ENCODE results near the gene CNTNAP5.

Gene CNTNAP5

DNA sequence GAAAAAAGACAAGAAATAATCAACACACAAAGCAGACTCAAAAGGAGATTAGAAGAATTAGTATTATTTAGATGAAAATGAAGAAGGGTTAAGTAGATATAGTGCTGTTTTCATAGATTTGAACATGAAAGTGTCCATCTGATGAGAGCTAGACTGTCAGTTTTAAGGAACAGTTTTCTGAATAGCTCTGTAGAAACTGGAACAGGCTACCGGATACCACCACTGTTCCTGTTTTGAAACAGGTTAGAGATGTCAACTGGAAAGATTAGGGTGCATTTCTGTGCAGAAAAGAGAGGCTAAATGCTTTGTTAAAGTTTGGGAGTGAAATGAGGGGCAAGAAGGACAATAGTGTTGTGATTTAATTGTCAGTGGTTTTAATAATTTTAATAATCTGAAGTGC is 908.8 kb downstream of the CNTNAP5 start:
- Histone ChIP-seq H3K79me2 (ENCODE audit: low read length) (no peaks in the 10 kb centered on the region), H3K4me3 (ENCODE audit: low read length) (no peak overlapping the region)
- no peak for TF ChIP-seq EZH2phosphoT487 (IDR thresholded peaks at IDR 0.05; ENCODE audit: low read depth)
- TF ChIP-seq, protein P1, sequence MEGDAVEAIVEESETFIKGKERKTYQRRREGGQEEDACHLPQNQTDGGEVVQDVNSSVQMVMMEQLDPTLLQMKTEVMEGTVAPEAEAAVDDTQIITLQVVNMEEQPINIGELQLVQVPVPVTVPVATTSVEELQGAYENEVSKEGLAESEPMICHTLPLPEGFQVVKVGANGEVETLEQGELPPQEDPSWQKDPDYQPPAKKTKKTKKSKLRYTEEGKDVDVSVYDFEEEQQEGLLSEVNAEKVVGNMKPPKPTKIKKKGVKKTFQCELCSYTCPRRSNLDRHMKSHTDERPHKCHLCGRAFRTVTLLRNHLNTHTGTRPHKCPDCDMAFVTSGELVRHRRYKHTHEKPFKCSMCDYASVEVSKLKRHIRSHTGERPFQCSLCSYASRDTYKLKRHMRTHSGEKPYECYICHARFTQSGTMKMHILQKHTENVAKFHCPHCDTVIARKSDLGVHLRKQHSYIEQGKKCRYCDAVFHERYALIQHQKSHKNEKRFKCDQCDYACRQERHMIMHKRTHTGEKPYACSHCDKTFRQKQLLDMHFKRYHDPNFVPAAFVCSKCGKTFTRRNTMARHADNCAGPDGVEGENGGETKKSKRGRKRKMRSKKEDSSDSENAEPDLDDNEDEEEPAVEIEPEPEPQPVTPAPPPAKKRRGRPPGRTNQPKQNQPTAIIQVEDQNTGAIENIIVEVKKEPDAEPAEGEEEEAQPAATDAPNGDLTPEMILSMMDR (IDR thresholded peaks at IDR 0.05; ENCODE audit: low read depth, low read length): no peak

DNA sequence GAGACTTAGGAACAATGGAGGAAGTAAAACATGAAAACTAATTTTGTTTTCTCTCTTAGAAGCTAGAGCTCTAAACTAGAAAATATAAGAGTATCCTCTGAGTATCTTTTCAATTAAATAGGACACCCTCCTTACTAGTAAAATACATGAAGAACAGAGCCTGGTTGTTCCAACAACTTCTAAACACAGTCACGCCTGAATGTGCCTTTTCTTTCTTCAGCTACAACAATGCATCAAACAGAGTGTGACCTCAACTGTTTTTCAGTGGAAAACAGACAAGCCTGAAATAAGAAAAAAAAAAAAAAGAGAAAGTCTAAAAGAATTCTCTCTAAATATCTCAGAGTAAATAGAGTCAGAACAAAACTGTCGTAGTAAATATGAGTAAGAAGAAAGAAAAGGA is 928.8 kb downstream of the CNTNAP5 start:
- Histone ChIP-seq H3K4me3 (ENCODE audit: low read length) (no peak overlapping the region), H2AFZ (ENCODE audit: low read depth, low read length) (no peak overlapping the region), H3K36me3 (replicated peaks; ENCODE audit: low read depth, low read length) (no peaks in the 10 kb centered on the region), H3K27ac (ENCODE audit: low read length) (no peak overlapping the region), H3K4me2 (ENCODE audit: low read length) (no peak overlapping the region), H3K4me1 (ENCODE audit: low read length) (no peaks in the 10 kb centered on the region), H3K27me3 (ENCODE audit: low read depth, low read length) (no peaks in the 10 kb centered on the region), H3K9ac (ENCODE audit: low read length) (no peak overlapping the region), H3K79me2 (ENCODE audit: low read length) (no peaks in the 10 kb centered on the region), H3K9me3 (ENCODE audit: insufficient read depth, low read length) (no peaks in the 10 kb centered on the region), H4K20me1 (ENCODE audit: insufficient read depth, low read length) (no peaks in the 10 kb centered on the region)
- TF ChIP-seq, protein P1 (IDR thresholded peaks at IDR 0.05; ENCODE audit: low read depth, low read length): no peak

More for the DNA sequence above, 908.8 kb downstream of the CNTNAP5 start:
- H3K36me3 ChIP-seq (replicated peaks; ENCODE audit: low read depth, low read length): no peaks in the 10 kb centered on the region
- H3K9ac ChIP-seq (ENCODE audit: low read length): no peak overlapping the region
- H3K27me3 ChIP-seq (ENCODE audit: low read depth, low read length): no peaks in the 10 kb centered on the region
- H3K4me2 ChIP-seq (ENCODE audit: low read length): no peak overlapping the region
- H3K4me1 ChIP-seq (ENCODE audit: low read length): no peaks in the 10 kb centered on the region
- H4K20me1 ChIP-seq (ENCODE audit: insufficient read depth, low read length): no peaks in the 10 kb centered on the region
- H3K27ac ChIP-seq (ENCODE audit: low read length): no peak overlapping the region
- no peak overlapping the region for H2AFZ ChIP-seq (ENCODE audit: low read depth, low read length)
- no peaks in the 10 kb centered on the region for H3K9me3 ChIP-seq (ENCODE audit: insufficient read depth, low read length)

DNA sequence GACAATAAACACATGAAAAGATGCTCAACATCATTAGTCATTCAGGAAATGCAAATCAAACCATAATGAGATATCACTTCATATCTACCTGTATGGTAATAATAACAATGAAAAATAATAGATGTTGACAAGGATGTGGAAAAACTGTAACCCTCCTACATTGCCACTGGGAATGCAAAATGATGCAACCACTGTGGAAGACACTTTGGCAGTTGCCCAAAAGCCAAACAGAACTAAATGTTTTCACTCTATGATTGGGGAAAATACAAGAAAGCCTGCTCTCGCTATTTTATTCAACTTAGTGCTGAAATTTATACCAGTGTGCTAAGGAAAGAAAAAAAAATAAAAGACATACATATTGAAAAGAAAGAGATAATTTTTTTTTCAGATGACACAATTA is 934.5 kb downstream of the CNTNAP5 start:
- no peak overlapping the region for H3K9ac ChIP-seq (ENCODE audit: low read length)
- no peak overlapping the region for H3K27ac ChIP-seq (ENCODE audit: low read length)
- H3K4me2 ChIP-seq (ENCODE audit: low read length): no peak overlapping the region
- no peak overlapping the region for H3K4me3 ChIP-seq (ENCODE audit: low read length)
- no peaks in the 10 kb centered on the region for H4K20me1 ChIP-seq (ENCODE audit: insufficient read depth, low read length)
- H3K79me2 ChIP-seq (ENCODE audit: low read length): no peaks in the 10 kb centered on the region
- H3K36me3 ChIP-seq (replicated peaks; ENCODE audit: low read depth, low read length): no peaks in the 10 kb centered on the region
- TF ChIP-seq, protein P1 (IDR thresholded peaks at IDR 0.05; ENCODE audit: low read depth, low read length): no peak
- TF ChIP-seq EZH2phosphoT487 (IDR thresholded peaks at IDR 0.05; ENCODE audit: low read depth): no peak
- H3K9me3 ChIP-seq (ENCODE audit: insufficient read depth, low read length): no peaks in the 10 kb centered on the region
- H3K4me1 ChIP-seq (ENCODE audit: low read length): no peaks in the 10 kb centered on the region
- H3K27me3 ChIP-seq (ENCODE audit: low read depth, low read length): no peaks in the 10 kb centered on the region
- no peak overlapping the region for H2AFZ ChIP-seq (ENCODE audit: low read depth, low read length)

DNA sequence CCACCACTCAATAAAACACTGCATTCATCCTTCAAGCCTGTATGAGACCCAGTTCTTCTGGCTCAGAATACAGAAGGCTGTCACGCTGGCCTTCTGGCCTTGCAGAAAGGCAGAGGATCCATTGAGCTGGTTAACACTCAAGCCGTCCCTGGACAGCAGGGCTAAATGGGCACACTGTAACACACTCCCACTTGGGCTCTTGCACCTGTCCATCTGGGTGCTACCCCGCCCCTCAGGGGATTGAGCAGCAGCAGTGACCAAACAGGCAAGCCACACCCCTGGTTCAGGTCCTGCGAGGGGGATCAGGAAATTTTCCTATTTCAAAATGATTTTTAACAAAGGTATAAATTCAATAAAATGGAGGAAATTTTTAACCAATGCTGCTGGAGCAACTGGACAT is 936.0 kb downstream of the CNTNAP5 start:
- Histone ChIP-seq H3K4me3 (ENCODE audit: low read length) (no peak overlapping the region), H3K9me3 (ENCODE audit: insufficient read depth, low read length) (no peaks in the 10 kb centered on the region), H3K27me3 (ENCODE audit: low read depth, low read length) (no peaks in the 10 kb centered on the region; the same call in 1 of the 2 replicates), H3K79me2 (ENCODE audit: low read length) (no peaks in the 10 kb centered on the region), H3K36me3 (replicated peaks; ENCODE audit: low read depth, low read length) (no peaks in the 10 kb centered on the region), H4K20me1 (ENCODE audit: insufficient read depth, low read length) (no peaks in the 10 kb centered on the region), H3K27ac (ENCODE audit: low read length) (no peak overlapping the region), H3K4me2 (ENCODE audit: low read length) (no peak overlapping the region), H2AFZ (ENCODE audit: low read depth, low read length) (no peak overlapping the region), H3K9ac (ENCODE audit: low read length) (no peak overlapping the region), H3K4me1 (ENCODE audit: low read length) (no peaks in the 10 kb centered on the region)
- TF ChIP-seq, protein P1 (IDR thresholded peaks at IDR 0.05; ENCODE audit: low read depth, low read length): no peak
- no peak for TF ChIP-seq EZH2phosphoT487 (IDR thresholded peaks at IDR 0.05; ENCODE audit: low read depth)
